HUES48 (cell line): ENCODE measurements around the gene ZNF594.
A peak's percentile ranks its signal among the peaks of the same experiment; 100 is the strongest.
"Not testable (repeated sequence)": the region's sequence is repeated elsewhere in the genome, so short reads cannot be mapped to it uniquely, and the experiment has no call there.

Experiments
- H3K27ac ChIP-seq: one replicate; pipeline ENCODE4 v1.7.0; 2013; ENCODE audit warnings: low read depth, low read length, inconsistent platforms
- H3K27me3 ChIP-seq: 2 replicates; pipeline ENCODE4 v1.6.1; 2013; ENCODE audit warnings: mild to moderate bottlenecking, low read length; ENCODE audit not compliant: control insufficient read depth, insufficient read depth
- H3K36me3 ChIP-seq: 2 replicates; pipeline ENCODE4 v1.6.1; 2013; ENCODE audit warnings: low read length; ENCODE audit not compliant: control insufficient read depth, insufficient read depth
- H3K4me1 ChIP-seq: 2 replicates; pipeline ENCODE4 v1.6.1; 2013; ENCODE audit warnings: mild to moderate bottlenecking, low read length; ENCODE audit not compliant: control insufficient read depth, insufficient read depth
- H3K4me3 ChIP-seq: 2 replicates; pipeline ENCODE4 v1.5.1; 2013; ENCODE audit warnings: mild to moderate bottlenecking, low read depth, low read length
- H3K9ac ChIP-seq: 2 replicates; pipeline ENCODE4 v1.6.1; 2013; ENCODE audit warnings: mild to moderate bottlenecking, low read depth, low read length, moderate library complexity
- H3K9me3 ChIP-seq: 2 replicates; pipeline ENCODE4 v1.6.1; 2013; ENCODE audit warnings: low read length; ENCODE audit not compliant: control insufficient read depth, insufficient read depth

Gene ZNF594

GRCh38 chr17:5200360-5200759 is 8.7 kb upstream of the ZNF594 start:
- H3K27me3 ChIP-seq = no peaks in the 10 kb centered on the region
- no peak overlapping the region for H3K9ac ChIP-seq
- H3K4me3 ChIP-seq = no peak overlapping the region
- H3K9me3 ChIP-seq = no peaks in the 10 kb centered on the region
- no peaks in the 10 kb centered on the region for H3K4me1 ChIP-seq
- H3K27ac ChIP-seq = no peak overlapping the region
- H3K36me3 ChIP-seq = no peaks in the 10 kb centered on the region

- Histone ChIP-seq H3K9me3 (no peaks in the 10 kb centered on the region), H3K4me1 (no peaks in the 10 kb centered on the region), H3K27me3 (no peaks in the 10 kb centered on the region), H3K9ac (no peak overlapping the region), H3K36me3 (no peaks in the 10 kb centered on the region), H3K4me3 (no peak overlapping the region), H3K27ac (no peak overlapping the region)
Measured at GRCh38 chr17:5198472-5198871, 6.8 kb upstream of the ZNF594 start.

- Histone ChIP-seq H3K9me3 (peaks cover 19% of the 10 kb centered on the region), H3K4me1 (no peaks in the 10 kb centered on the region), H3K36me3 (peaks cover 10% of the 10 kb centered on the region), H3K27me3 (no peaks in the 10 kb centered on the region), H3K27ac (no peak overlapping the region), H3K9ac (no peak overlapping the region), H3K4me3 (no peak overlapping the region)
Measured at GRCh38 chr17:5194346-5194745, 2.7 kb upstream of the ZNF594 start.

GRCh38 chr17:5184288-5184687 is 7.4 kb downstream of the ZNF594 start:
- Histone ChIP-seq H3K4me1 (no peaks in the 10 kb centered on the region), H3K36me3 (peaks cover 40% of the 10 kb centered on the region), H3K9me3 (peaks cover 95% of the 10 kb centered on the region), H3K4me3 (peak overlapping the region; percentile 26; the same call in 1 of the 2 replicates), H3K9ac (no peak overlapping the region), H3K27me3 (no peaks in the 10 kb centered on the region), H3K27ac (no peak overlapping the region)

GRCh38 chr17:5183410-5183793 is 8.3 kb downstream of the ZNF594 start:
- H3K4me3 ChIP-seq = peak overlapping the region; percentile 32; the same call in 1 of the 2 replicates
- no peaks in the 10 kb centered on the region for H3K4me1 ChIP-seq
- H3K36me3 ChIP-seq = peaks cover 38% of the 10 kb centered on the region
- no peak overlapping the region for H3K27ac ChIP-seq
- H3K9ac ChIP-seq = no peak overlapping the region
- no peaks in the 10 kb centered on the region for H3K27me3 ChIP-seq
- H3K9me3 ChIP-seq = peaks cover 99% of the 10 kb centered on the region

GRCh38 chr17:5182597-5183409 is 8.9 kb downstream of the ZNF594 start:
- Histone ChIP-seq H3K4me3 (peak overlapping the region; percentile 41; the same call in 1 of the 2 replicates), H3K9ac (no peak overlapping the region), H3K9me3 (peaks cover 99% of the 10 kb centered on the region), H3K27me3 (no peaks in the 10 kb centered on the region), H3K4me1 (no peaks in the 10 kb centered on the region), H3K27ac (no peak overlapping the region), H3K36me3 (peaks cover 33% of the 10 kb centered on the region)

GRCh38 chr17:5181509-5182305 is 10.0 kb downstream of the ZNF594 start:
- peak overlapping the region; percentile 1; the same call in 1 of the 2 replicates for H3K4me3 ChIP-seq
- H3K4me1 ChIP-seq = no peaks in the 10 kb centered on the region
- H3K27me3 ChIP-seq = no peaks in the 10 kb centered on the region
- peaks cover 96% of the 10 kb centered on the region for H3K9me3 ChIP-seq
- no peak overlapping the region for H3K9ac ChIP-seq
- no peak overlapping the region for H3K27ac ChIP-seq
- peaks cover 23% of the 10 kb centered on the region for H3K36me3 ChIP-seq

- no peaks in the 10 kb centered on the region for H3K27me3 ChIP-seq
Measured at GRCh38 chr17:5179003-5179402, 12.7 kb downstream of the ZNF594 start.

GRCh38 chr17:5175027-5175426 is 16.6 kb downstream of the ZNF594 start:
- not testable (repeated sequence) for H3K27ac ChIP-seq, H3K4me3 ChIP-seq, H3K4me1 ChIP-seq, H3K27me3 ChIP-seq, H3K9ac ChIP-seq
- Histone ChIP-seq H3K9me3 (peaks cover 36% of the 10 kb centered on the region), H3K36me3 (peaks cover 11% of the 10 kb centered on the region)

More at GRCh38 chr17:5179003-5179402, 12.7 kb downstream of the ZNF594 start:
- Histone ChIP-seq H3K36me3 (peaks cover 23% of the 10 kb centered on the region), H3K9me3 (peaks cover 76% of the 10 kb centered on the region), H3K27ac (no peak overlapping the region), H3K4me1 (no peaks in the 10 kb centered on the region), H3K9ac (no peak overlapping the region), H3K4me3 (no peak overlapping the region)

GRCh38 chr17:5165791-5166564 is 25.7 kb downstream of the ZNF594 start:
- H3K4me3 ChIP-seq, H3K36me3 ChIP-seq, H3K9me3 ChIP-seq, H3K4me1 ChIP-seq, H3K9ac ChIP-seq, H3K27me3 ChIP-seq, H3K27ac ChIP-seq: not testable (repeated sequence)
